ENCODE data around the gene FLG2. TPM values are rescaled to one million over a fixed set of nuclear protein-coding genes. Genes with fewer than 3 reads are reported as not detected.

FLG2 gene
- not detected for polyA plus RNA-seq (2013, experiment 1 of 2; ENCODE audit: insufficient read length)
- polyA plus RNA-seq (2013, experiment 2 of 2; ENCODE audit: insufficient read length), result not detected

DNA sequence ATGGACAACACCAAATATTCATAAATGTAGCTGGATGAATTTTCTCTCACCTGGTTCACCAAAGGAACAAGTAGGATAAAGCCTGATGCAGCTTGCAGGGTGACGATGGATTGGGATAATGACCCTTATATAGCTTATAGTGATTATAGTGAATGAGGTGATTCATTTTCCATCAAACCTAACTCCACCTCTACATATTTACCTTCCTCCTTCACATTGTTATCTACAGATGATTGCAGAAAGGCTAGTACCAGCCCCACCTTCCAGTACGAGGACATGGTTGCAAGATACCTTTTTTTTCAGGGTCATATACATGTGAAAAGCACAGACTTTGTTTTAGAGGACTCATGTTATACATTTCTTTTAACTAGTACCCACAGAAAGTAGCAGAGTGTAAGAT, at the start of gene FLG2:
Gene FLG2 (minus strand): TSS at position 101 of the 400 bp plus-strand sequence. CDS start 1,122 bp downstream, outside the sequence.
- no peak for DNase-seq

DNA sequence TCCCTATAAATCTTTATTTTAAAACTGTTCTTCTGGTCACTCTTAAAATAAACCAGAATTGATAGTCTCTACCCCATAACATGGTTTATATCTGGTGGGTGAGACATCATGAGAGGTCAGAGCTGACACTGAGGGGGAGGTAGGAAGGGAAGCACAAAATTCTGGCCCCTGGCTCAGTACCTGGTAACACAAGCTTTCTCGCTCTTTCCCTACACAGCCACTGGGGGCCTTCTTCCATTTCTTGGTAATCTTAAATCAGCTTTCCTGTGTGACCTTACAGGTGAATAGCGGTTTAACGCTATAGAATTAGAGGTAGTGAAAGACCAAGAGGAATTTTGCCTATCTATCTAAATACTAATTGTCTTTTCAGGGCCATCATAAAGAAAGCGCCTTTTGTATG, 48.9 kb upstream of the FLG2 start:
- no peak for DNase-seq

DNA sequence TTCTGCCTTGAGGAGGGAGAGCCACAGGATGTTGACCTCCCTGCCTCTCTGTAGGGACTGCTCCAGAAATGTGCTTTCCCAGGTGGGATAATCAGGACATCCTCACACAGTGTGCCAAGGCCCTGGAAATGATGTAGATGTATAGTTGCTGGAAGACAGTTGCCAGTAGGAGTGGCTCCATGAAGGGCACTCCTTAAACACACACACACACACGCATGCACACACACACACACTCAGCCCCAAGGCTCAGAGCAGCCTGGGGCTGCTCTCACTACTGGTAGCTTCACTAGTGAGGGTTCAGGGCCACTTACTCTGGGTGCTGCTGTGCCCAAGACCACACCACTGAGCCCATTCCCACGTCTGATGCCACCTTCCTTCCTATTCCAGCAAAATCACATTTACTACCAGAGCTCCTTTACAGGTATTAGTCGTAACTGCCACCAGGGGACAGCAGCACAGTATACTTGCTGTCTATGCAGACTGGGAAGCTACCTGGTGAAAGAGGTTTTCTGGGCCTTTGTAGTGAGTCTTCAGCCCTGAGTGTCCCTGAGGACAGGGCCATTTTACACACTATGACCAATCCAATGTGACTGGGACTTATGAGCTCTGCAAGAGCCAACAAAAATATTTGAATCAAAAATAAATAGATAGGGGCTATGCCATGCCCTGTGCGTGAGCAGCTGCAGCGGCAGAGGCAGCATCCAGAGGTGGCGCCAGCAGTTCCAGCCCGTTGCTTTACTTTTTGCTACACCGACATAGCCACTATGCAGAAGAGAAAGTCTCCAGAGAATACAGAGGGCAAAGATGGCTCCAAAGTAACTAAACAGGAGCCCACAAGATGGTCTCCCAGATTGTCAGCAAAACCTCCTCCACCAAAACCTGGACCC, 39.2 kb upstream of the FLG2 start:
- DNase-seq, result no peak

DNA sequence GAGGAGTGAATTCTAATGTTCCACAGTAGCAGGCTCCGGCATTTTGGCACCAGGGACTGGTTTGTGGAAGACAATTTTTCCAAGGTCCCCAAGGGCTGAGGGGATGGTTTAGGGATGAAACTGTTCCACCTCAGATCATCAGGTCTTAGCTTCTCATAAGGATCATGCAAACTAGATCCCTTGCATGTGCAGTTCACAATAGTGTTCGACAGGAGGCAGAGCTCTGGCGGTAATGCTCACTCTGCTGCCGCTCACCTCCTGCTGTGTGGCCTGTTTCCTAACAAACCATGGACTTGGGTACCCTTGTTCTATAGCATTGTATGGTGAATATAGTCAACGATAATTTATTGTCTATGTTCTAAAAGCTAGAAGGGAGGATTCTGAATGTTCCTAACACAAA, 37.7 kb upstream of the FLG2 start:
- no peak for DNase-seq

DNA sequence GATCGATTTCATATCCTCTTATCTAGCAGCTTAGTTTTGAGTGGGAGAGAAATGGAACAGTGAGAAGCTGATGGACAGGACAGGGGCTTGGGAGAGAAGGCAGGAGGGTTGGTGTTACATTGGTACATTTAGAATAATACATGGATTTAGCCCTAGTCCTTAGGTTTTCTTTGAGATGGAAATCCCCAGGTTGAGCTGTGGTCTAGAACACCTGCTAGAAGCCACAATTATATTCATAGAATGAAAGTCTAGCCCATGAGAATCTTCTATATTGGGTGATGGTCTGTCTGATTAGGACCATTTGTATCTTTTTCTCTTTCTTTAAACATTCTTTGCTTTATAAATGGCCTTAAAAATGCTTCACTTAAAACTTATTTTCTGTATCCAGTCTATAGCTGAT, 34.3 kb upstream of the FLG2 start:
- DNase-seq, result no peak

DNA sequence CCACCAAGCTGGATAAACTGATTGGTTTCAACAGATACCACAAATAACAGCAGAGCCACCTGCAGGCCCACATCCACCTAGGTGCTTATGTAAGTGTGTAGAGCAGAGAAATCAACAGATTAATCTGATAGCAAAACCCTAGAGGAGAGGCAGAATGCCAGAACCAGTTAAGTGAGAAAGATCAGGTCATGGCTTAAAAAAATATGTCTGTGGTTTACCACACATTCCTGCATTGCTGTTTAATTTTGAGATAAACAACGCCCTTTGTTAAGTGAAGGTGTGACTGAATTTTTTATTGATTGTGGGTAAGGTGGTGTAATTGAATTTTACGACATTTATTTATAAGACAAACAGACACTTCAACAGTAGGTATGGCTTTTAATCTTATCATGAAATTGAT, 33.1 kb upstream of the FLG2 start:
- no peak for DNase-seq

DNA sequence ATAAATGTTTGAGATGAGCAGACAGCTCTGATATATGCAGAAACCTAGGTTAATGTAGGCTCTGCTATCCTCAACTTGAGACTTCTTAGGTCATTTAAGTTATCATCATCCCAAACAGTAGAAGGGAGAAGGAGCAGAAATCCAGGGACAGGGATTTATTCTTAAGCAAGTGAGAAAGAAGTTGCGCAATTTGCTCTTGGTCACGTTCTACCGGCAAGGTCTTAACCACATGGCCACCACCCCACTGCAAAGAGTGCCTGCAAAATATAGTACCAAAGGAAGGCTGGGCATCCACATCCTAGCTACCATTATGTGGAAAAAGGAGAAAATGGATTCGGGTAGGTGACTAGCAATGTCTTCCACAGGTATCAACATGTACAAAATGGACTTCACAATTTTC, 29.1 kb upstream of the FLG2 start:
- DNase-seq, result no peak

DNA sequence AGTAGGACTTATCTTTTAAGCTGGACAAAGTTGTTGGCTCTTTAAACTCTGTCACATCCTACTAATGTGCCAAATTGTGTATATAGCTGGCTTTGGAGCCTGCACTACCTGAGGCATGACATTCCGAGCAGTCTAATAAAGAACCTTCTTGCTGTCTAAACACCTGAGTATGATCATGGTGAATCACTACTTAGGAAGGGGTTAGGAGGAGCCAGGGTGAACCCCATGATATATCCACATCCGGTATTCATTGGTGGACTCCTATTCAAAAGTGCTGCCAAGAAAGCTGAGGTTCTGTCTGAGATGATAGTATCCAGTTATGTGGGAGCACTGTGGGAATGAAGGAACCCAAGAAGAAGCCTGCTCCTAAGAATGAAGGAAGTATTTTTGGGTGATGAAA, 27.1 kb upstream of the FLG2 start:
- DNase-seq, result no peak

DNA sequence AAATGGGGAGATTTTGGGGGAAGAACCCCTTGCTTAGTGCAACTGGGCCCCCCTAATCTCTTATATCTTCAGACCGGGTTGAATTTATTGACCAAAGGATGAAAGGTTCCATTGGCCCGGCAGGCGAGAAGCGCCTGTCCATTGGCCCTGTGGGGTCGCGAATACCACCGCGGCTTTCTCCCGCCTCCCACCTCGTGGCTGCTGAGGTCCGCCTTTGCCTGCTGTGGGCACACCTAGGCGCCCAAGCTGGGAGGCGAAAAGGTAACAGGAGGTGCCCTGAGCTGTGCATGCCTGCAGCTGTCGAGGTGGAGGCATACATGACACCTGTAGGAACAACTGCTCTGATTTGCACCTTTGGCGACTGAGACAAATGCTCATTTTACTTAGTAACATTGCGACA, 21.1 kb upstream of the FLG2 start:
- DNase-seq, result no peak

DNA sequence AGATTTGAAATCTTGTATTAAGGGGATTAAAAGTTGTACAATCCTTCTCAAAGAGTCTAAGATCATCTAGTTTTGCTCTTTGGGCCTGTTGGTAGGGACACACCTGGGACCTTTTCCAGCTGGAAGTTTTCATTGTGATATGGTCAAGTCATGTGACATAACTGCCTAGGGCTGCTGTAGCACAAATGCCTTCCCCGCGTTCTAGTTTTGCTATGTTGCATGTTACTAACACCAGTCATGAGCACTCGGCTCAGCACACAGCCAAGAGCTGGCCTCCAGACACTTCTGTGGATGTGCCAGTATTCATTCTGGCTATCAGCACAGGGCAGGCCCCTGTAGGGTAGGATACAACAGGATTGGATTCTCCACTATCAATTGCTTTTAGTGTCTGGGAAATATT, 14.6 kb upstream of the FLG2 start:
- DNase-seq, result no peak

DNA sequence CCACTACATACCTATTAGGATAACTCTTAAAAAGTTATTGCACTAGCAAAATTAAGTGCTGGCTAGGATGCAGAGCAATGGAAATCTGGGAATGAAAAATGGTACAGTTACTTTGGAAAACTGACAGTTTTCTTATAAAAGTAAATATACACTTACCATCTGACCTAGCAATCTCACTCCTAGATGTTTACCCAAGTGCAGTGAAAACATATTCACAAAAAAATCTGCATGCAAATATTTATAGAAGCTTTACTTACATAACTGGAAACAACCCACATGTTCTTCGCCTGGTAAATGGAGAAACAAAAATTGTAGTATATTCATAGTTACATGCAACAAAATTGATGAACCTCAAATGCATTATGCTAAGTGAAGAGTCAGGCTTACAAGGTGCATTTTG, 12.9 kb upstream of the FLG2 start:
- DNase-seq, result no peak

DNA sequence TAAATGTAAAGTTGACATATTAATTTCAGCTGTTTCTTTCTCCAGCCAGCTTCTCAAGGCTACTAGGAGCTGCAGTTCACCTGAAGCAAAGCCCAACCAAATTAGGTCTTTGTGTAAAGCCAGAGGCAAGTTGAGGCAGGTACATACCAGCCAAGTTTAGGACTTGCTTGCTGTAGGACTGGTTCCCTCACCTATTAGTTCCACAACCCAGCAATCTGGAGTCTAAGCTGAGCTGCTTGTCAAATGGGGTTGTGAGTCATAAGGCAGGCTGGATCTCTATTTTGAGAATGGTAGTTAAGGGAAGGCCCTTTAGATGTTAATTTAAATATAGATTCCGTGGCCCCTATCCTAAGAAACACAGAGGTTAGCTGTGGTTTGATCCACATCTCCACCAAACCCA, 7.6 kb upstream of the FLG2 start:
- no peak for DNase-seq

DNA sequence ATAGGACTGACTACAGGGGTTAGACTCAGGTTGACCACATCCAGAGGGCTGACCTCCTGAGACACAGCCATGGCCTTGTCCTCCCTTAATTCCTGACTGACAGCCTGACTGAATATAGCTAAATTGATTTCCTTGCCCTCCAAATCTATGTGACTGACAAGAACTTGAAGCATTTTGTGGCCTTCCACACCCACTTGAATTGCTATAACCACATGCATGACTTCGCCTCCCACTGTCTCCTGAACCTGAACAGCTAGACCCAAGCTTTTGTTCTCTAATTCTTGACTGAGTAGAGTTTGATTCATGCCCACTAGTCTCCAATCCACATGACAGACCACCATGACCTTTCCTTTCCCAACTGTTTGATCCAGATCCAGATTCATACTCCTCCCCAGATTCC, 3.1 kb downstream of the FLG2 start:
- DNase-seq, result no peak

DNA sequence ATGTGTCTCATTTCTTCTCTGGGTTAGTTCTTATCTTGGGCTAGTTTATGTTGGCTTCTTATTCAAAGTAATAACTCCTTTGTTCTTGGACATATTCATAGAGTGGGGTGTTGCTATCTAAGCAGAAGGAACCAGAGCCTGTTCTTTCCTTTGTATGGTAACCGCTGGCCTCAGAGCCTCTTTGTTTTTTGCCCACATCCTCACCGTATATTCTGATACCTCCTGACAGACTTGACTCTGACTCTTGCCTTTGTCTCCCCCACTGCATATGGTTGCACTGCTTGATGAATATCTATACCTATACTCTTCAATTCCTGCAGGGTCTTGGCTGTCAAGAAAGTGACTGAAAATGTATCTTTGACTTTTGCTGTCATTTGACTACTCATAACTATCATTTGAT, 10.2 kb downstream of the FLG2 start:
- no peak for DNase-seq

DNA sequence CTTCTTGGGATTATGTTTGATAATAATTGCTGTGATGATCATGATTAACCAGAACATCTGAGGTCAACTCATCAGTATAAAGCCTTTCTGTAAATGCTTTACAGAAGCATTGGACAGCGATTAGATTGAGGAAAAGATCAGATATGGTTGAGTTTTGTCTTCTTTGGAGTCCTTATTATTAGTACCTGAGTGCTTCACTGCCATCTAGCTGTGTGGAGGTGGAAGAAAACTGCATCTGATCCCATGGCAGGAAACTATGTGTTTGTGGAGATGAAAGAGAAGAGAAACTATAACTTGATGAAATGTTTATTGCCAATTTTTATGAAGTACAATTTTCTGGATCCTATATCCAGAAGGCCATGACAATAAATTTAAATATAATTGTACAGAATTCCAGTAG, 11.4 kb downstream of the FLG2 start:
- no peak for DNase-seq

DNA sequence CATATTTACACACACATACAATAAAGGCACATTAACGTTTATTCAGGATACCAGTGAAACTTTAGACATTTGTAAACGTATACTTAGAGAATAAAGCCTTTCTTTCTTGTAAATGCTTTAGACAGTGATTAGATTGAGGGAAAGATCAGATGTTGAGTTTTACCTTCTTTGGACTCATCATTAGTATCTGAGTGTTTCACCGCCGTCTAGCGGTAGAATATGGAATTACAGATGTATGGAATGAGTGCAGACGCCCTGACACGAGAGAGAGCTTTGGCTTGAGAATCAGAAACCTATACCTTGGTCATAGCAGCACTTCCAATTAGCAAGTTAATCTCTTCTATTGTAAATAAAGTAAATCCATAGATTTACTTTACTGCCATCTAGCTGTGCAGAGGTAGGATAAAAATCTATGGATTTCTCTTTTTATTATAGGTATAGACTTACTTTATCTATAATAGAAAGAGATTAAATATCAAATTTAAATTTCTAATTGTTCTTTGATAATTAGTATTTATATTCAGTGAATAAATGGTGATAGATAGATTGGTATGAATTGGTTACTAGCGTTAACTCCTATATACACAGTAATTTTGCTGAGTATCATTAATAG, 12.6 kb downstream of the FLG2 start:
- peak; percentile 51 for DNase-seq

DNA sequence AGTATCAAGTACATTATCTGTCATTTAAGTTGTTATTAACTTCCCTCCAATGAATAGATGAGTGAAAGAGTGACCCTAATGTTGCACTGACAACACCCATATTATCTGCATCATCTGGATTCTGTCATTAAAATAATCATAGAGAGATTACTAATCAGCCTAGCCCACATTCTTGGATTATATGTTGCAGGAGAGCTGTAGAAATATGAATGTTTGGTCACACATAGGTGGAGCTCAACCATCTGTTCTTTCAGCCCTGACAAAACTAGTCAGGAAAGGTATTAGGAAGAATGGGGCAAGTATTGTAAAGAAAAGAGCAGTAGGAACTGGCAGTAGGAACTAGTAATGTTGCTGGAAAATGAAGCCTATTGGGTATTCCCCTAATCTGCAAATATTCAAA, 15.4 kb downstream of the FLG2 start:
- DNase-seq, result no peak

DNA sequence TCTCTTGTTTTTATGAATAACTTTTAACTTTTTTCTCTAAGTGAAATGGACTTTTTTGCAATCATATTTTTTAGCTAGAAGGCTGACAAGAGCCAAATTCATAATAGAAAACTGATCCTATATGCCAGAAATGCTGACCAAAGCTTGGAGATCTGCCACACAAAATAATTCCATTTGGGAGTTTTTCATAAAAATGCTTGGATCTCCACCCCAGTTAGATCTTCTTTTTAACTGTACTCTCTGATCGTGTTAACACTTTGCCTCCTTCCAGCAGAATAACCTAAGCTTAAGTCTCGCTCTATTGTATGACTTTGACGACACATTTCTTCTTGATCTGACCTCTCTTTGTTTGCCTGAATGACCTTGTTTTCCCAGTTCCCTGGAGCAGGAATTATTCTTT, 16.8 kb downstream of the FLG2 start:
- DNase-seq, result peak; percentile 4

DNA sequence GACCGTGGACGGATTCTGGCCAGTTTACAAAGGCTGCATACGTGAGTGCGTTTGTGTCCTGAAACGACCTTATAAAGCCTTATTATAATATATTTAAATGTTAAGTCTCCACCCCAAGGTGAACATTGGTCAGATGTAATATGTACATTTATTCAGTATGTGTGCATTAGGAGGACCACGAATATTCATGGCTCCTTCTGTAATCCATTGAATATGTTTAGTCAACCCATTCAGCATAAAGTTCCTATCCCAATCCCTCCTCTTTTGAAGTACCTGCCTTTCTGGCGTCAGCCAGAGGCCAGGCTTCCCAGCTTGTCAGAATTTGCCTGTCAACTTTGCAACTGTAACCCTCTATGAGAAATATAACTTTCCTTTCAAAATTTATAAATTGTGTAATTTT, 24.4 kb downstream of the FLG2 start:
- no peak for DNase-seq

DNA sequence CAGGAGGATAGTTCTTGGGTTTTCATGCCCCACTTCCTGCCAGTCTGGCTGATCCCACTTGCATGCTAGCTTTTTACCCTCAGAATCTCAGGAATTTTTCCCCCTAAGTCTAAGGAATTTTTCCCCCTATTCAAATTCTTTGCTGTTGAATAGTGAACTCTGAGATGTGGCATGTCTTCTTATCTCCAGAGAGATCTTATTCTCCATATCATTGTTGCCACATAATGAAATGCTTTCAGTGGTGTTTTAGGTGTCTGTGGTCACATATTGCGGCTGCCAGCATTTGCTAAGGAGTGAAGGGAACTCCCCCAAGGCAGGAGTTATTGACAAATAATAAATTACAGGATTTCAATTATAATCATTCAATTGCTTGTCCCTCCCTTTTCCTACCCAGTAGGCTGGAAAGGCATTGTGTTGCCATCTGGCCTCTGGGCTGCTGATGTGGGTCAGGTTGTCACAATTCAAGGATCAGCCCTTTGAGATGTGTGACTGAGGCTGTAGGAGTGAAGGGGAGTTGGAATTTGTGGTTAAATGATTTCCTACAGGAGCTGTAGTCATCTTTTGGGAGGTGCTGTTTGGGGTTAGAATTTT, 30.9 kb downstream of the FLG2 start:
- DNase-seq, result peak; percentile 70

DNA sequence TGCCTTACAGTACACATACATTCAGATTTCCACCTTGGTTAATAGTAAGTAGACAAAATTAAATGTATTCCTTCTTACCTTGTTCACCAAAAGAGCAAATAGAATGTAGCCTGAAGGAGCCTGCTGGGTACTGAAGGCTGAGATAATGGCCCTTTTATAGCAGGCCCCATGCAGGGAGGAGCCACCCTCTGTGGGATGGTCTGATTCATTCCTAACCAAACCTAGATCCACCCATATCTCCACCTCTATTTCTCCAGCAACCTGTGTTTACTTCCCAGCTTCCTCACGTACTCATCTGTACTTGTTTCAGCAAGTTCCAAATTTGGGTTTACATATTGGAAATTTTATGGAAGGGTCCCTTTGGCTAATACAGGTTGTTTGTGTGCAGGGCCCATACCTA, 34.7 kb downstream of the FLG2 start, which contains the start of gene FLG:
Gene FLG (minus strand): TSS at position 129 of the 400 bp plus-strand sequence. CDS start 9,783 bp downstream, outside the sequence.
- no peak for DNase-seq

DNA sequence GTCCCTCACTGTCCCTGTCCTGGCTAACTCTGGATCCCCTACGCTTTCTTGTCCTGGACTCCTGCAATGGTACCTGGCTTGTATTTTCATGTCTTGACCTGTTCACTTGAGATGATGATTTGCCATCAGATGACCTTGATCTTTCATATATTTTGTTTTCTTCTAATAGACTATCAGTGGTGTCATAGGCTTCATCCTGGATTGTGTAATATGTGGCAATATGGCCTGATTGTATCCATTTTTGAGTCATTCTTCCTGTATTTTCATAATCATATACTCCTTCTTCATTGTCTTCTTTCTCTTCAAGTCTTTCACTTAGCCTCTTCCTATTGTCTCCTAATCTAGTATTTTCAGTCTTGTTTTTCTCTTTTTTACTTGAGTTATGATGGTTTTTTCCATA, 45.8 kb downstream of the FLG2 start:
- DNase-seq, result no peak

DNA sequence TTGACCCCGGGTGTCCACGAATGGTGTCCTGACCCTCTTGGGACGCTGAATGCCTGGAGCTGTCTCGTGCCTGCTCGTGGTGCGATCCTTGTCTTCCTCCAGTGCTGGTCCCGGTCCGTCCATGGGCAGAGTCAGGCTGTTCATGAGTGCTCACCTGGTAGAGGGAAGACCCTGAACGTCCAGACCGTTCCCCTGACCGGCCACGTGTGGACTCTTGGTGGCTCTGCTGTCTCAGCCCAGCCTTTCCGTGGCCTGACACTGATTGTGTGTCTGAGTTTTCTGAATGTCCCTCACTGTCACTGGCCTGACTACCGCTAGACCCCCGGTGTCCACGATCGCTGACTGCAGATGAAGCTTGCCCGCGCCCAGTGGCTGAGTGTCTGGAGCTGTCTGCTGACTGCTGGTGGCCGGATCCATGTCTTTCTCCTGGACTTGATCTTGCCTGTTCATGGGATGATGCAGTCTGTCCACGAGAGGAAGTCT, 46.4 kb downstream of the FLG2 start:
- DNase-seq, result no peak

All from fibroblast of skin of abdomen (primary cell).